Measurements from ENCODE around the gene ADGRG7. TPM values are rescaled to one million over a fixed set of nuclear protein-coding genes. Genes with fewer than 3 reads are reported as not detected.

ADGRG7 gene
- total RNA-seq, 4 donors from 2014 or later = 1.8 to 18.3 (median 12.1) TPM

- Histone ChIP-seq H3K4me1 (no peaks in the 10 kb centered on the region), H3K9me3 (no peaks in the 10 kb centered on the region), H3K27me3 (peaks cover 1% of the 10 kb centered on the region), H3K4me3 (no peak overlapping the region), H3K27ac (no peak overlapping the region), H3K36me3 (no peaks in the 10 kb centered on the region)
- intact Hi-C loops (cut with DNase I; ENCODE audit: low total_unique reads) (no loop called here), in situ Hi-C loops (cut with MboI; ENCODE audit: low pct_ligation_motif_present in 1 of 4, low pct_unique_long_range_greater_than_20kb in 1 of 4, low sequenced_read_pairs in 3 of 4) (no loop called here)
- DNase-seq = no peak
- WGBS, 2 donors (ENCODE audit: low coverage in 1 of 2) = 87 to 88% methylated on average over 5 of the region's 5 CpGs
- no peak for TF ChIP-seq POLR2AphosphoS5 (IDR thresholded peaks at IDR 0.05)
- no peak for TF ChIP-seq EP300 (IDR thresholded peaks at IDR 0.05; ENCODE audit: low read depth)
- TF ChIP-seq POLR2A (IDR thresholded peaks at IDR 0.05) = no peak
- TF ChIP-seq CTCF (IDR thresholded peaks at IDR 0.05) = no peak
Measured at GRCh38 chr3:100700708-100701107, 91.3 kb downstream of the ADGRG7 start.

- in situ Hi-C loops (cut with MboI; ENCODE audit: low pct_ligation_motif_present in 1 of 4, low pct_unique_long_range_greater_than_20kb in 1 of 4, low sequenced_read_pairs in 3 of 4) (no loop called here), intact Hi-C loops (cut with DNase I; ENCODE audit: low total_unique reads) (no loop called here)
- TF ChIP-seq EP300 (IDR thresholded peaks at IDR 0.05; ENCODE audit: low read depth) (no peak), CTCF (IDR thresholded peaks at IDR 0.05) (no peak), POLR2AphosphoS5 (IDR thresholded peaks at IDR 0.05) (no peak), POLR2A (IDR thresholded peaks at IDR 0.05) (no peak)
- WGBS, 2 donors (ENCODE audit: low coverage in 1 of 2) = 74 to 82% methylated on average over 4 of the region's 4 CpGs
- Histone ChIP-seq H3K4me3 (no peak overlapping the region), H3K27ac (no peak overlapping the region), H3K9me3 (no peaks in the 10 kb centered on the region), H3K4me1 (no peaks in the 10 kb centered on the region), H3K27me3 (peaks cover 15% of the 10 kb centered on the region), H3K36me3 (no peaks in the 10 kb centered on the region)
- DNase-seq = no peak
Measured at GRCh38 chr3:100702082-100702979, 92.9 kb downstream of the ADGRG7 start.

GRCh38 chr3:100702980-100703345 lies 93.6 kb downstream of the ADGRG7 start:
- H3K27ac ChIP-seq = no peak overlapping the region
- in situ Hi-C loops (cut with MboI; ENCODE audit: low pct_ligation_motif_present in 1 of 4, low pct_unique_long_range_greater_than_20kb in 1 of 4, low sequenced_read_pairs in 3 of 4) = no loop called here
- 72 to 76% methylated on average over 5 of the region's 5 CpGs for WGBS, 2 donors (ENCODE audit: low coverage in 1 of 2)
- intact Hi-C loops (cut with DNase I; ENCODE audit: low total_unique reads) = no loop called here
- TF ChIP-seq POLR2A (IDR thresholded peaks at IDR 0.05) = no peak
- TF ChIP-seq POLR2AphosphoS5 (IDR thresholded peaks at IDR 0.05) = no peak
- TF ChIP-seq CTCF (IDR thresholded peaks at IDR 0.05) = no peak
- TF ChIP-seq EP300 (IDR thresholded peaks at IDR 0.05; ENCODE audit: low read depth) = no peak
- H3K4me1 ChIP-seq = no peaks in the 10 kb centered on the region
- no peak overlapping the region for H3K4me3 ChIP-seq
- no peaks in the 10 kb centered on the region for H3K36me3 ChIP-seq
- no peaks in the 10 kb centered on the region for H3K9me3 ChIP-seq
- DNase-seq = no peak
- peaks cover 15% of the 10 kb centered on the region for H3K27me3 ChIP-seq

- peaks cover 0 to 6% (median 4%) of the 10 kb centered on the region in 4 donors for H3K4me1 ChIP-seq
- 66% methylated on average over 2 to 4 of the region's 4 CpGs for WGBS, 2 donors (ENCODE audit: low coverage in 1 of 2)
- no peak overlapping the region for H3K4me3 ChIP-seq
- intact Hi-C loops (cut with DNase I; ENCODE audit: low total_unique reads) (no loop called here), in situ Hi-C loops (cut with MboI; ENCODE audit: low pct_ligation_motif_present in 1 of 4, low pct_unique_long_range_greater_than_20kb in 1 of 4, low sequenced_read_pairs in 3 of 4) (no loop called here)
- no peaks in the 10 kb centered on the region for H3K36me3 ChIP-seq
- H3K9me3 ChIP-seq = no peaks in the 10 kb centered on the region
- DNase-seq = no peak
- H3K27me3 ChIP-seq = peaks cover 15% of the 10 kb centered on the region
- no peak overlapping the region for H3K27ac ChIP-seq
- TF ChIP-seq POLR2A (IDR thresholded peaks at IDR 0.05) (no peak), CTCF (IDR thresholded peaks at IDR 0.05) (no peak), EP300 (IDR thresholded peaks at IDR 0.05; ENCODE audit: low read depth) (no peak), POLR2AphosphoS5 (IDR thresholded peaks at IDR 0.05) (no peak)
Measured at GRCh38 chr3:100703865-100704264, 94.5 kb downstream of the ADGRG7 start.

Data from transverse colon (tissue), 4 donors.